ENCODE results near the gene SLC35A4. TPM values are rescaled to one million over a fixed set of nuclear protein-coding genes. Genes with fewer than 3 reads are reported as not detected.

SLC35A4 gene
- total and polyA plus RNA-seq, 2 of the 13 experiments (the other 11 are each of a cell fraction or from before 2014, with no cell fraction given) = 0.71 to 4.0 TPM

- TF ChIP-seq ZMYM3 (CRISPR knock-in tag; IDR thresholded peaks at IDR 0.05) = 0 out of 2 replicates have a peak, but pooled peaks have one; percentile 22
- peak; percentile 88 for TF ChIP-seq KMT2B (CRISPR knock-in tag; IDR thresholded peaks at IDR 0.05)
- TF ChIP-seq HDAC1 (CRISPR knock-in tag; IDR thresholded peaks at IDR 0.05) = peak; percentile 96
- no peak for TF ChIP-seq HOMEZ (CRISPR knock-in tag; IDR thresholded peaks at IDR 0.05; ENCODE audit: low read depth)
- TF ChIP-seq BHLHE40 (IDR thresholded peaks at IDR 0.05; ENCODE audit: low read length) = peak; percentile 15; the same call in 1 of the 2 replicates
- peak; percentile 67; the same call in 1 of the 2 replicates for TF ChIP-seq ZNF878 (CRISPR knock-in tag; IDR thresholded peaks at IDR 0.05)
- TF ChIP-seq PLRG1 (conservative IDR thresholded peaks at IDR 0.05) = no peak
- TF ChIP-seq ZZZ3 (CRISPR knock-in tag; IDR thresholded peaks at IDR 0.05; ENCODE audit: borderline replicate concordance) = no peak
- TF ChIP-seq ZNF816 (CRISPR knock-in tag; IDR thresholded peaks at IDR 0.05; ENCODE audit: borderline replicate concordance) = peak; percentile 84
- peak; percentile 62 to 87; a peak in 3 of 4 replicates for TF ChIP-seq HMGXB4 (CRISPR knock-in tag; IDR thresholded peaks at IDR 0.05; ENCODE audit: borderline replicate concordance in 1 of 2, low read depth in 1 of 2)
- TF ChIP-seq ZNF503 (CRISPR knock-in tag; IDR thresholded peaks at IDR 0.05) = 0 out of 2 replicates have a peak, but pooled peaks have one; percentile 22
- TF ChIP-seq NRL (CRISPR knock-in tag; IDR thresholded peaks at IDR 0.05; ENCODE audit: borderline replicate concordance) = peak; percentile 93
- TF ChIP-seq MTERF4 (CRISPR knock-in tag; IDR thresholded peaks at IDR 0.05) = 0 out of 2 replicates have a peak, but pooled peaks have one; percentile 15
- peak; percentile 73; the same call in 1 of the 2 replicates for TF ChIP-seq MYC (CRISPR knock-in tag; IDR thresholded peaks at IDR 0.05; ENCODE audit: borderline replicate concordance)
- TF ChIP-seq GATA4 (IDR thresholded peaks at IDR 0.05; ENCODE audit: borderline replicate concordance, low read depth) = peak; percentile 73; the same call in 1 of the 2 replicates
- no peak for TF ChIP-seq ZNF253 (CRISPR knock-in tag; IDR thresholded peaks at IDR 0.05; ENCODE audit: borderline replicate concordance)
- no peak for TF ChIP-seq NFATC3 (CRISPR knock-in tag; IDR thresholded peaks at IDR 0.05)
- peak; percentile 88 for TF ChIP-seq ZNF891 (CRISPR knock-in tag; IDR thresholded peaks at IDR 0.05)
- no peak for TF ChIP-seq RNF2 (conservative IDR thresholded peaks at IDR 0.05; ENCODE audit: low read depth)
- peak; percentile 67 for TF ChIP-seq FOSL2 (CRISPR knock-in tag; IDR thresholded peaks at IDR 0.05)
- TF ChIP-seq MIER3 (CRISPR knock-in tag; IDR thresholded peaks at IDR 0.05; ENCODE audit: borderline replicate concordance) = 0 out of 2 replicates have a peak, but pooled peaks have one; percentile 28
- no peak for TF ChIP-seq ZBTB42 (CRISPR knock-in tag; IDR thresholded peaks at IDR 0.05)
- no peak for TF ChIP-seq PCBP1 (IDR thresholded peaks at IDR 0.05; ENCODE audit: borderline replicate concordance, low read depth, low read length)
- TF ChIP-seq NFKBIZ (CRISPR knock-in tag; IDR thresholded peaks at IDR 0.05) = peak; percentile 64; the same call in 1 of the 2 replicates
- peak; percentile 99 for TF ChIP-seq GABPB1 (CRISPR knock-in tag; IDR thresholded peaks at IDR 0.05)
Observed at GRCh38 chr5:140557136-140557805, 7.4 kb upstream of the SLC35A4 start, which contains the start of gene SRA1 (continued).

All from HepG2 (cell line).